GM18505 (cell line): ENCODE data around the gene SLC10A3.

Source experiments
- ATAC-seq: cut with Tn5 transposase; IDR thresholded peaks from one replicate; pipeline ENCODE4 v1.9.1; 2021; ENCODE audit not compliant: unreplicated experiment
- POLR2A ChIP-seq: IDR thresholded peaks from 4 replicates; pipeline ENCODE4 v1.6.1; 2011; ENCODE audit warnings: borderline replicate concordance; ENCODE audit not compliant: insufficient read depth, insufficient read length; ENCODE audit errors: extremely low read depth

Gene SLC10A3

DNA sequence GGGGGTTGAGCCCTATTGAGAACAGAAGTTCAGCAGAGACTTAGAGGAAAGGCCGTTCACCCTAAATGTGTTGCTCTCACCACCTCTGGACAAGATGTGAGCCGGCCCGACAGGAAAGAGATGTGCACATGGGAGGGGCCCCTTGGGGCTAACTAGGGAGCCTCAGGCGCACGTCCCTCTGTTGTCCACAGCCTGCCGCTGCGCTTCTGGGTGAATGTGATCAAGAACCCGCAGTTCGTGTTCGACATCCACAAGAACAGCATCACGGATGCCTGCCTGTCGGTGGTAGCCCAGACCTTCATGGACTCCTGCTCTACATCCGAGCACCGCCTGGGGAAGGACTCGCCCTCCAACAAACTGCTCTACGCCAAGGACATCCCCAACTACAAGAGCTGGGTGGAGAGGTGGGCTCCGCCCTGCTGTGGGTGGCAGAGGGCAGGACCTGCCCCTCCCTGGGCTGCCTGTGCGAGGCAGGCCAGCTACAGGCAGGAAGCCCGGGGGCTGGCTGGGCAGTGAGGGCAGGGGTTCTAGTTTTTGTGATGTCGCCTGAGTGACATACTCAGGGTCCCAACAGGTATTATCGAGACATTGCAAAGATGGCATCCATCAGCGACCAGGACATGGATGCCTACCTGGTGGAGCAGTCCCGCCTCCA, 19.4 kb downstream of the SLC10A3 start:
- no peak for TF ChIP-seq POLR2A
- no peak for ATAC-seq

DNA sequence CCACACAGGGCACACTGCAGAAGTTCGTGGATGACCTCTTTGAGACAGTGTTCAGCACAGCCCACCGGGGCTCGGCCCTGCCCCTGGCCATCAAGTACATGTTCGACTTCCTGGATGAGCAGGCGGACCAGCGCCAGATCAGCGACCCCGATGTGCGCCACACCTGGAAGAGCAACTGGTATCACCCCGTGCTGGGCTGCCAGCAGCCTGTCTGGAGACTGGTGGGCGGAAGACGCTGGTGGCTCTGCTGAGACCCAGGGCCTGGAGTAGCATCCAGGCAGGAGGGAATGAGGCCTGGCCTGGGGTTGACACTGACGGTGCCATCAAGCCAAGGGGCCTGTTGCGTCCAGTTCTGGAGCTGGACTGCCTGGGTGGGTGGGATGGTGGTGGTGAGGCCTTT, 20.0 kb downstream of the SLC10A3 start:
- no peak for ATAC-seq
- no peak for TF ChIP-seq POLR2A

DNA sequence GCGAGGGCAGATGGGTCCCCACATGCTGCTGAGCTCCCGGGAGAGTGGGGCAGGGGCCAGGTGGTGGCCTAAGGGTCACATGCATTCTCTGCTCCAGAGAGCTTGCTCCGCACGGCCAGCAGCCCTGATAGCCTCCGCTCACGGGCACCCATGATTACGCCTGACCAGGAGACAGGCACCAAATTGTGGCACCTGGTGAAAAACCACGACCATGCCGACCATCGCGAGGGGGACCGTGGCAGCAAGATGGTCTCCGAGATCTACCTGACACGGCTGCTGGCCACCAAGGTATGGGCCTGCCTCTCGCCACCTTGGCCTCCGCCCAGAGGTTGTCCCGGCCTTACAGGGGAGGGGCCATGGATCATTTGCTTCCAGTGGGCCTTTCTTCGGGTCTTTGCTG, 20.5 kb downstream of the SLC10A3 start:
- no peak for TF ChIP-seq POLR2A
- no peak for ATAC-seq

DNA sequence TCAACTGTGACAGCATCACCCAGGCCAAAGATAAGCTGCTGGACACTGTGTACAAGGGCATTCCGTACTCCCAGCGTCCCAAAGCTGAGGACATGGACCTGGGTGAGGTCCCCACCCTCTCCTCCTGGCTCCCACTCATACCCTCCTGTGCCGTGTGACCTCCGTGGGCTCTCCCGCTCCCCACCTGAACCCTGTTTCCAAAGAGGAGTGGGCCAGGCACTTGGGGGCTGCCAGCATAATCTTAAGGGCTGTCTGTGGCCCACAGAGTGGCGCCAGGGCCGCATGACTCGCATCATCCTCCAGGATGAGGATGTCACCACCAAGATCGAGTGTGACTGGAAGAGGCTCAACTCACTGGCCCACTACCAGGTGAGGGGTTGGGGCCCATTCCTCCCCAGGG, 21.3 kb downstream of the SLC10A3 start:
- no peak for ATAC-seq
- no peak for TF ChIP-seq POLR2A

DNA sequence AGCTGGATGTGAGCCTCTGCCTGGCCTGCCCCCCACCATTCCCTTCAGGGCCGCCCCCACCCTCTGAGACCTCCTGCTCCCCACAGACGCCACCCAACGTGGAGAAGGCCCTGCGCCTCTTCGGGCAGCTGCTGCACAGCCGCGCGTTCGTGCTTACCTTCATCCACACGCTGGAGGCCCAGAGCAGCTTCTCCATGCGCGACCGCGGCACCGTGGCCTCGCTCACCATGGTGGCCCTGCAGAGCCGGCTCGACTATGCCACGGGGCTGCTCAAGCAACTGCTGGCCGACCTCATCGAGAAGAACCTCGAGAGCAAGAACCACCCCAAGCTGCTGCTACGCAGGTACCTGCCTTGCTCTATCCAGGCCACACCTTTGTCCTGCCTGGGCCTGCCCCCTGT, 22.2 kb downstream of the SLC10A3 start:
- ATAC-seq, result no peak
- no peak for TF ChIP-seq POLR2A

DNA sequence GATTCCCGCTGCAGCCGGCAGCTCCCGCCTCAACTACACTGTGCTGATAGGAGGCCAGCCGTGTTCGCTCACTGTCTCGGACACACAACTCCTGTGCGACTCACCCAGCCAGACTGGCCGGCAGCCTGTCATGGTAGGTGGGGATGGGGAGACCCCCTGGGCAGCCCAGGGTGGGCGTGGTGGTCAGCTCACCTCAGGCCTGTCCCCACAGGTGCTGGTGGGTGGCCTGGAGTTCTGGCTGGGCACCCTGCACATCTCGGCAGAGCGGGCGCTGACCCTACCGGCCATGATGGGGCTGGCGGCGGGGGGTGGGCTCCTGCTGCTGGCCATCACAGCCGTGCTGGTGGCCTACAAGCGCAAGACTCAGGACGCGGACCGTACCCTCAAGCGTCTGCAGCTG, 22.9 kb downstream of the SLC10A3 start:
- ATAC-seq, result no peak
- TF ChIP-seq POLR2A, result no peak

DNA sequence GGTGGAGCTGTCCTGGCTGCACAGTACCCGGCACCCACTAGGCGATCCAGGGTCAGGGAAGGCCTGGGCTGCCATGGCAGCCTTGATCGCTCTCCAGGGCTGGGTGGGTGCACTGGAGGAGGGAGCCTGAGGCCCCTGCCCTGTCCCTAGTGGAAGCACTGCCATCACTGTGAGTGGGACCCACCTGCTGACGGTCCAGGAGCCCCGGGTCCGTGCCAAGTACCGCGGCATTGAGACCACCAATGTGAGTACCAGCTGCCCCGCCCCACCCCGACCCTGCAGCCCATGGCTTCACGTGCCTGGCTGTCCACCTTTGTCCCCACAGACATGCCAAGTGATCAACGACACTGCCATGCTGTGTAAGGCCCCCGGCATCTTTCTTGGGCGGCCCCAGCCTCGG, 23.5 kb downstream of the SLC10A3 start:
- TF ChIP-seq POLR2A, result no peak
- ATAC-seq, result no peak

DNA sequence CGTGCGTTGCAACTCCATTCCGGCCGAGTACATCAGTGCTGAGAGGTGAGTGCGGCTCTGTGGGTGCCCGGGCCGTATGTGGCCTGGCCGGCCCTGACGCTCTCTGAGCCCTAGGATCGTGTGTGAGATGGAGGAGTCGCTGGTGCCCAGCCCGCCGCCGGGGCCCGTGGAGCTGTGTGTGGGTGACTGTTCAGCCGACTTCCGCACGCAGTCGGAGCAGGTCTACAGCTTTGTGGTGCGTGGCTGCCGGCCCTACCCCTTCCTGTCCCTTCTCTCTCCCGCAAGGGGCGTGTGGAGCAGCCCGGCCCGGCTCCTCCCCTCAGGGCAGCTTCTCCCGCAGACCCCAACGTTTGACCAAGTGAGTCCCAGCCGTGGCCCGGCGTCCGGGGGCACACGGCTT, 24.4 kb downstream of the SLC10A3 start:
- no peak for ATAC-seq
- no peak for TF ChIP-seq POLR2A

DNA sequence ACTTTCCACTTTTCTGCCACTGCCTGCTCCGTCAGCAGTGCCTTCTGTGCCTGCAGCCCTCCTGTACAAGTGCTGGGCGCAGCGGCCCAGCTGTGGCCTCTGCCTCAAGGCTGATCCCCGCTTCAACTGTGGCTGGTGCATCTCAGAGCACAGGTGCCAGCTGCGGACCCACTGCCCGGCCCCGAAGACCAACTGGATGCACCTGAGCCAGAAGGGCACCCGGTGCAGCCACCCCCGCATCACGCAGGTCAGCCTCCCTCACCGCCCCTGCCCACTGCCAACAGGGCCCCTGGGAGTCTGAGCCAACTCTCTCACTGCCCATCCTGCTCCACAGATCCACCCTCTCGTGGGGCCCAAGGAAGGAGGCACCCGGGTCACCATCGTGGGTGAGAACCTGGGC, 24.8 kb downstream of the SLC10A3 start:
- no peak for TF ChIP-seq POLR2A
- ATAC-seq, result no peak

DNA sequence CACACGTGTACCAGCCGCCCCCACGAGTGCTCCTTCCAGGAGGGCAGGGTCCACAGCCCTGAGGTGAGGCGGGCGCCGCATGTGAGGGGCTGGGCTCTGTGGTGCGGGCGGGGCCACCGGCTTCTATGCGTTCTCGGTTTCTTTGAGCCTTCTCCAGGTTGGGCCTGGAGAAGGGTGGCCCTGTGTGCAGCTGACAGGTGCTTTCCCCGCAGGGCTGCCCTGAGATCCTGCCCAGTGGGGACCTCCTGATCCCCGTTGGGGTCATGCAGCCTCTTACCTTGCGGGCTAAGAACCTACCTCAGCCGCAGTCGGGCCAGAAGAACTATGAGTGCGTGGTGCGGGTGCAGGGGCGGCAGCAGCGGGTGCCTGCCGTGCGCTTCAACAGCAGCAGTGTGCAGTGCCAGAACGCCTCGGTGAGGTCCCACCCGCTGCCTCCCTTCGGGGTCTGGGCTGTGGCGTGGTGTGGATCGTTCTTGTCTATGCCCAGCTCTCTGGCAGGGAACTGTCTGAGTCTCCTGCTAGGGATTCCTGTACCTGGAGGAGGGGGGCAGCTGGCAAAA, 25.5 kb downstream of the SLC10A3 start:
- TF ChIP-seq POLR2A, result no peak
- ATAC-seq, result no peak

DNA sequence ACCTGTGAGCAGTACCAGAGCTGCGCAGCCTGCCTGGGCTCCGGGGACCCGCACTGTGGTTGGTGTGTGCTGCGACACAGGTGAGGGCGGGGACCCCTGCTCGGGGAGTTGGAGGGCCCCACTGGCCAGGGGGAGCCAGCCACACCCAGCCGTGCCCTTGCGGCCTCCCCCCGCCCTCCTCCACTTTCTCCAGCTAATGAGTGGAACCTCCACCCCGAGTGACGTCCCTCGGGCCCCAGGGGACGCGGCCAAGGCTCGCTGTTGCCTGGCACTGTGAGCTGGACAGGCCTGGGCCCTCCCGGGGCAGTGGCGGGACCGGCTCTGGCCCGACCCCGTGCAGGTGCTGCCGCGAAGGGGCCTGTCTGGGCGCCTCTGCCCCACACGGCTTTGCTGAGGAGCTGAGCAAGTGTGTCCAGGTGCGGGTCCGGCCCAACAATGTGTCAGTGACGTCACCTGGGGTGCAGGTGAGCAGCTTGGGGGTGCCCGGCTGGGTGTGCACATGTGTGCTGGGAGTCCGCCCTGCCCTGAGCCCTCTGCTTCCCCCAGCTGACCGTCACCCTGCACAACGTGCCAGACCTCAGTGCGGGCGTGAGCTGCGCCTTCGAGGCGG, 26.7 kb downstream of the SLC10A3 start:
- ATAC-seq, result no peak
- TF ChIP-seq POLR2A, result no peak

DNA sequence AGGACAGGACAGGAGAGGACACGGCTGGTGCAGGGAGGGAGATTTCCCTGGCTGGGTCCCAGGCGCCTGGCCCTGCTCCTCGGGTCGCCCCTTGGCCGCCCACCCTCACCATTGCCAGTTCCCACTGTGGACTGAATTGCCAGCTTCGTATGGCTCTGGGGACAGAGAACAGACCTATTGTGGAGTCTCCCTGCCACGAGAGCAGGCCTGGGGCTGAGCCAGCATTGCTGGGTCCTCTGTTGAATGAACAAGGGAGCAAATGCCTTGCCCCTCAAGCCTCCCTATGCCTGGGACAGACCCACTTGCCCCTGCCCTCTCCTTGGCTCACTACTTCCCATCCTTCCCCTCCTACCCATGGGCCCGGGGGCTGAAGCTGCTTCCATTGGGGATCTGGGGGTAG, 28.0 kb downstream of the SLC10A3 start:
- no peak for ATAC-seq
- no peak for TF ChIP-seq POLR2A

DNA sequence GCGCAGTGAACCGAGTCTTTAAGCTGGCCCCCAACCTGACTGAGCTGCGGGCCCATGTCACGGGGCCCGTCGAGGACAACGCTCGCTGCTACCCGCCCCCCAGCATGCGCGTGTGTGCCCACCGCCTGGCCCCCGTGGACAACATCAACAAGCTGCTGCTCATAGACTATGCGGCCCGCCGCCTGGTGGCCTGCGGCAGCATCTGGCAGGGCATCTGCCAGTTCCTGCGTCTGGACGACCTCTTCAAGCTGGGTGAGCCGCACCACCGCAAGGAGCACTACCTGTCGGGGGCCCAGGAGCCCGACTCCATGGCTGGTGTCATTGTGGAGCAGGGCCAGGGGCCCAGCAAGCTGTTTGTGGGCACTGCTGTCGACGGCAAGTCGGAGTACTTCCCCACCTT, 30.1 kb downstream of the SLC10A3 start:
- ATAC-seq, result no peak
- no peak for TF ChIP-seq POLR2A

DNA sequence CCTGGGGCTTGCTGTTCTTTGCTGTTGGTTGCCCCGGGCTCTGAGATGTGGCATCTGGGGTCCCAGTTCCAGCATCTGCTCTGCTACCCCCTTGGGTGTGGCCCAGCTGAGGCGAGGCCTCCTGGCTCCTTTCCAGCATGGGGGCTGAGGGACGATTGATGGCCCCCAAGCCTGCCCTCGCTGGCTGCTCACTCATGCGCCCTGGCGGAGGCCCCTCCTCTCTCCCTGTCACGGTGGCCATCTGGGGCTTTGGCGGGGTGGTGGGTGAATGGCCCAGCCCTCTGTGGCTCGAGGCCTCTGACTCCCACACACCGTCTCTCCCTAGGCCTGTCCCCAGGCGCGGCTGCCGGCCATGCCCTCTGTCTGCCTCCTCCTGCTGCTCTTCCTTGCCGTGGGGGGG, 30.6 kb downstream of the SLC10A3 start:
- no peak for ATAC-seq
- no peak for TF ChIP-seq POLR2A
